Brain microvascular endothelial cell (primary cell): ENCODE measurements around the gene RELB.
"Not testable (repeated sequence)": the region's sequence is repeated elsewhere in the genome, so short reads cannot be mapped to it uniquely, and the experiment has no call there.

Experiments used
- DNase-seq: peaks from one replicate; pipeline ENCODE4 v3.0.0-alpha.2; 2020
- H3K27ac ChIP-seq: fragments of 250-450 bp; sonication (Bioruptor Pico); 2 replicates; pipeline ENCODE4 v1.5.1; 2020; ENCODE audit warnings: mild to moderate bottlenecking, moderate library complexity
- H3K27me3 ChIP-seq: fragments of 250-450 bp; sonication (Bioruptor Pico); replicated peaks from 2 replicates; pipeline ENCODE4 v1.5.1; 2020; ENCODE audit warnings: mild to moderate bottlenecking
- H3K36me3 ChIP-seq: fragments of 250-450 bp; sonication (Bioruptor Pico); replicated peaks from 2 replicates; pipeline ENCODE4 v1.5.1; 2020; ENCODE audit warnings: mild to moderate bottlenecking
- H3K4me3 ChIP-seq: 2 replicates; pipeline ENCODE4 v1.5.1; 2011; ENCODE audit warnings: low read depth, mild to moderate bottlenecking, control low read depth, low read length, moderate library complexity
- CTCF ChIP-seq: IDR thresholded peaks from 2 replicates; pipeline ENCODE4 v1.5.1; 2011; ENCODE audit warnings: low read depth, mild to moderate bottlenecking, moderate library complexity, low read length, control low read depth, inconsistent platforms; ENCODE audit errors: missing control alignments
- in situ Hi-C: cut with HindIII; loops from 2 replicates; pipeline ENCODE4 v1.10.0; 2017; ENCODE audit warnings: low sequenced_read_pairs, low pct_ligation_motif_present

The RELB gene

GRCh38 chr19:44969437-44969836 lies 31.8 kb upstream of the RELB start:
- Histone ChIP-seq H3K27me3 (no peaks in the 10 kb centered on the region), H3K36me3 (peaks cover 22% of the 10 kb centered on the region), H3K27ac (no peak overlapping the region), H3K4me3 (no peak overlapping the region)
- in situ Hi-C loops: no loop called here
- no peak for DNase-seq
- no peak for TF ChIP-seq CTCF

DNA sequence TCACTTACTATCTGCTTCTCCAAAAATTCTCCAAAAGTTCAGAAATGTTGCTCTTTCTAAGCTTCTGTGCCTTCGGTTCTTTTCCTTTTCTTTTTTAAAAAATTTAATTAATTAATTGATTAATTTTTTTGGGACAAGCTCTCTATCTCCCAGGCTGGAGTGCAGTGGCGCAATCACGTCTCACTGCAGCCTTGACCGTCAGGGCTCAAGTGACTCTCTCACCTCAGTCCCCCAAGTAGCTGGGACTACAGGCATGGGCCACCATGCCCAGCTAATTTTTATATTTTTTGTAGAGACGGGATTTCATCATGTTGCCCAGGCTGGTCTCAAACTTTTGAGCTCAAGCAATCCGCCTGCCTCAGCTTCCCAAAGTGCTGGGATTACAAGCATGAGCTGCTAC lies 29.8 kb upstream of the RELB start:
- DNase-seq, H3K27ac ChIP-seq, H3K4me3 ChIP-seq, in situ Hi-C loops, H3K27me3 ChIP-seq: not testable (repeated sequence)
- peaks cover 27% of the 10 kb centered on the region for H3K36me3 ChIP-seq

DNA sequence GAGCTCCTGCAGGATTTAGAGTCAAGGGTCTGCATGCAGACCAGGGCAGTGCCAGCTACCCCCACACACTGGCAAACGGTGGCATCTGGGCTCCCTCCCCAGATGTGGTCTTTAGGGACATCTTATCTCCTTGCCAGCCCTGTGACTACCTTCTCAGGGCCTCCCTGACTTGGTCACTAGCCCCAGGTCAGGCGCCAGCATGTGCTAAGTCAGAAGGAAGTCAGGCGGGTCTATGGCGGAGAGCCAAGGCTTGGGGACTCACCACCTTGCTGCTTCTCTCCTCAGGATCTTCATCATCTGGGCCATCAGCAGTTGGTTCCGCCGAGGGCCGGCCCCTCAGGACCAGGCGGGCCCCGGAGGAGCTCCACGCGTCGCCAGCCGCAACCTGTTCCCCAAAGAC lies 28.5 kb upstream of the RELB start:
- H3K27ac ChIP-seq: no peak overlapping the region
- DNase-seq: no peak

GRCh38 chr19:44973982-44974735 lies 27.1 kb upstream of the RELB start:
- in situ Hi-C loops: no loop called here
- no peak overlapping the region for H3K27ac ChIP-seq
- TF ChIP-seq CTCF: no peak
- no peak for DNase-seq
- H3K36me3 ChIP-seq: peaks cover 48% of the 10 kb centered on the region
- no peaks in the 10 kb centered on the region for H3K27me3 ChIP-seq
- H3K4me3 ChIP-seq: no peak overlapping the region

More for the DNA sequence above, 28.5 kb upstream of the RELB start:
- Histone ChIP-seq H3K4me3 (no peak overlapping the region), H3K36me3 (peaks cover 40% of the 10 kb centered on the region), H3K27me3 (no peaks in the 10 kb centered on the region)
- TF ChIP-seq CTCF: no peak
- in situ Hi-C loops: no loop called here

- Histone ChIP-seq H3K4me3 (no peak overlapping the region), H3K27ac (no peak overlapping the region), H3K27me3 (no peaks in the 10 kb centered on the region), H3K36me3 (peaks cover 53% of the 10 kb centered on the region)
- DNase-seq: no peak
- TF ChIP-seq CTCF: no peak
- in situ Hi-C loops: no loop called here
Measured at GRCh38 chr19:44974857-44975256, 26.4 kb upstream of the RELB start.

DNA sequence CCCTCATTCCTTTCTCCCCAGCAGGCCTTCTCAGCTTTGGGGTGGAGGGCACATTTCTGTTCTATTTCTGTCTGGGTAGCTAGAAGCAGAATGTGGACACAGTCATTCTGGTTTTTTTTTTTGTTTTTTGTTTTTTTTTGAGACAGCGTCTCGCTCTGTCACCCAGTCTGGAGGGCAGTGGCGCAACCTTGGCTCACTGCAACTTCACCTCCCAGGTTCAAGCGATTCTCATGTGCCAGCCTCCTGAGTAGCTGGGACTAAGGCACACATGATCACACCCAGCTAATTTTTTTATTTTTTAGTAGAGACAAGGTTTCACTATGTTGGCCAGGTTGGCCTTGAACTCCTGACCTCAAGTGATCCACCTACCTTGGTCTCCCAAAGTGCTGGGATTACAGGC lies 25.8 kb upstream of the RELB start:
- TF ChIP-seq CTCF: no peak
- DNase-seq: no peak
- in situ Hi-C loops: no loop called here
- Histone ChIP-seq H3K27me3 (no peaks in the 10 kb centered on the region), H3K4me3 (no peak overlapping the region), H3K36me3 (peaks cover 56% of the 10 kb centered on the region), H3K27ac (no peak overlapping the region)
